Body of pancreas (tissue), 4 donors: ENCODE measurements around the gene NR6A1. TPM values are rescaled to one million over a fixed set of nuclear protein-coding genes. Genes with fewer than 3 reads are reported as not detected.

Source experiments
- ATAC-seq: fragments of 150-250 bp; one replicate; pipeline ENCODE4 v1.9.1; 2016
- DNase-seq, 4 donors: peaks; one replicate each; pipeline ENCODE4 v3.0.0-alpha.2; 2019
- H3K27ac ChIP-seq, 4 donors: fragments of 200-600 bp; sonication (generic); 1 replicate in 3 of 4; 2 replicates in 1 of 4; pipeline versions ENCODE4 v1.5.1 to v1.6.1; 2016 to 2019; ENCODE audit warnings: mild to moderate bottlenecking in 1 of 4, mixed read lengths in 1 of 4, moderate library complexity in 1 of 4
- H3K27me3 ChIP-seq, 2 donors: fragments of 200-600 bp; sonication (generic); one replicate each; pipeline ENCODE4 v1.6.0; 2016; ENCODE audit warnings: mild to moderate bottlenecking in 1 of 2
- H3K36me3 ChIP-seq, 2 donors: fragments of 200-600 bp; sonication (generic); replicated peaks in 1 of 2; 2 replicates each; pipeline ENCODE4 v1.5.1; 2016; ENCODE audit warnings: low read depth in 2 of 2; ENCODE audit not compliant: insufficient read depth in 1 of 2
- H3K4me1 ChIP-seq: fragments of 200-600 bp; sonication (generic); one replicate; pipeline ENCODE4 v1.6.0; 2016
- H3K4me3 ChIP-seq, 2 donors: fragments of 200-600 bp; sonication (generic); 1 replicate in 1 of 2; 2 replicates in 1 of 2; pipeline ENCODE4 v1.5.1; 2016 to 2019
- H3K9me3 ChIP-seq, 3 donors: fragments of 200-600 bp; sonication (generic); 1 replicate in 2 of 3; 2 replicates in 1 of 3; pipeline ENCODE4 v1.5.1; 2016
- POLR2A ChIP-seq, 3 donors: fragments of 450-650 bp; IDR thresholded peaks; one replicate each; pipeline ENCODE4 v1.6.1; 2016; ENCODE audit warnings: antibody characterized with exemption in 3 of 3, mild to moderate bottlenecking in 2 of 3
- whole genome bisulfite sequencing, 2 donors: methylation state at CpG; one replicate each; pipeline ENCODE4 v1.1.5; 2017; 5-methylcytosine and 5-hydroxymethylcytosine counted together
- intact Hi-C: fragments of 100-400 bp; cut with DNase I; formaldehyde crosslinking; loops from one replicate; pipeline ENCODE4 v1.15.1; 2023
- total RNA-seq, 2 donors: library from RNA; depleted of rRNA; stranded (reverse); fragments of >200 nt; gene quantifications; one replicate each; pipeline ENCODE4 v1.1.0, GENCODE V29; 2016
- TF ChIP-seq, protein P1 (sequence below), 7 experiments: fragments of 450-650 bp in 4 of 7; fragments of 200-600 bp in 3 of 7; sonication (generic) in 3 of 7; IDR thresholded peaks; one replicate each; pipeline ENCODE4 v1.5.1; 2016 to 2019; ENCODE audit warnings: antibody characterized with exemption in 7 of 7

Gene NR6A1
- total RNA-seq, 2 donors from 2014 or later: 3.3 to 3.9 TPM

DNA sequence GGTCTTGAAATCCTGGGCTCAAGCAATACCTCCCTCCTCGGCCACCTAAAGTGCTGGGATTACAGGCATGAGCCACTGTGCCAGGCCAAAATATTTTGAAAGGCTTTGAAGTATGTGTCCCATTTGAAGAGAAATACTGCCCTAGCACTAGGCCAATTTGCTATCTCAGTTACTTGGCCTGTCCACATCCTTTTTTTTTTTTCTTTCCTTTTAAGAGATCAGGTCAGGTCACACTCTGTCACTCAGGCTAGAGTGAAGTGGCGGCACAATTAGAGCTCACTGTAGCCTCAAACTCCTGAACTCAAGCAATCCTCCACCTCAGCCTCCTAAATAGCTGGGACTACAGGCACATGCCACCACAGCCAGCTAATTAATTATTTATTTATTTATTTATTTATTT, 84.2 kb downstream of the NR6A1 start:
- H3K9me3 ChIP-seq: no peaks in the 10 kb centered on the region
- WGBS, 2 donors: 94 to 98% methylated on average over 2 of the region's 2 CpGs
- H3K4me3 ChIP-seq: no peak overlapping the region
- H3K4me1 ChIP-seq: no peaks in the 10 kb centered on the region
- H3K27me3 ChIP-seq: no peaks in the 10 kb centered on the region
- TF ChIP-seq, protein P1, sequence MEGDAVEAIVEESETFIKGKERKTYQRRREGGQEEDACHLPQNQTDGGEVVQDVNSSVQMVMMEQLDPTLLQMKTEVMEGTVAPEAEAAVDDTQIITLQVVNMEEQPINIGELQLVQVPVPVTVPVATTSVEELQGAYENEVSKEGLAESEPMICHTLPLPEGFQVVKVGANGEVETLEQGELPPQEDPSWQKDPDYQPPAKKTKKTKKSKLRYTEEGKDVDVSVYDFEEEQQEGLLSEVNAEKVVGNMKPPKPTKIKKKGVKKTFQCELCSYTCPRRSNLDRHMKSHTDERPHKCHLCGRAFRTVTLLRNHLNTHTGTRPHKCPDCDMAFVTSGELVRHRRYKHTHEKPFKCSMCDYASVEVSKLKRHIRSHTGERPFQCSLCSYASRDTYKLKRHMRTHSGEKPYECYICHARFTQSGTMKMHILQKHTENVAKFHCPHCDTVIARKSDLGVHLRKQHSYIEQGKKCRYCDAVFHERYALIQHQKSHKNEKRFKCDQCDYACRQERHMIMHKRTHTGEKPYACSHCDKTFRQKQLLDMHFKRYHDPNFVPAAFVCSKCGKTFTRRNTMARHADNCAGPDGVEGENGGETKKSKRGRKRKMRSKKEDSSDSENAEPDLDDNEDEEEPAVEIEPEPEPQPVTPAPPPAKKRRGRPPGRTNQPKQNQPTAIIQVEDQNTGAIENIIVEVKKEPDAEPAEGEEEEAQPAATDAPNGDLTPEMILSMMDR (IDR thresholded peaks at IDR 0.05): no peak
- no peak overlapping the region for H3K27ac ChIP-seq
- ATAC-seq: no peak
- intact Hi-C loops: no loop called here
- no peak for DNase-seq
- no peaks in the 10 kb centered on the region for H3K36me3 ChIP-seq

DNA sequence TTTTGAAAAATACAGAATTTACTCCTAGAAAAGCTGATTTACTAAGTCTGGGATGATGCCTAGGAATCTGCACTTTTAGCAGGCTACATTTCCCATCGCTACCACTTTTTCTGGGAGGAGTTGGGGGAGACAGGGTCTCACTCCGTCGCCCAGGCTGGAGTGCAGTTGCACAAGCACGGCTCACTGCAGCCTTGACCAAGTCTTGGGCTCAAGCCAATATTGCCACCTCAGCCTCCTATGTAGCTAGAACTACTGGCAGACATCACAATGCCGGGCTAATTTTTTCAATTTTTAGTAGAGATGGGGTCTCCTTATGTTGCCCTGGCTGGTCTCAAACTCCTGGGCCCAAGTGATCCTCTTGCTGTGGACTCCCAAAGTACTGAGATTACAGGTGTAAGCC, 85.9 kb downstream of the NR6A1 start:
- TF ChIP-seq, protein P1 (IDR thresholded peaks at IDR 0.05): no peak
- TF ChIP-seq POLR2A (IDR thresholded peaks at IDR 0.05): no peak
- ATAC-seq: no peak
- H3K27me3 ChIP-seq: no peaks in the 10 kb centered on the region
- WGBS, 2 donors: 54 to 61% methylated on average over 5 of the region's 5 CpGs
- no peaks in the 10 kb centered on the region for H3K36me3 ChIP-seq
- no peak overlapping the region for H3K4me3 ChIP-seq
- DNase-seq: peak; percentile 18 to 59 (median 37)
- no peaks in the 10 kb centered on the region for H3K9me3 ChIP-seq
- no peaks in the 10 kb centered on the region for H3K4me1 ChIP-seq
- intact Hi-C loops: no loop called here
- H3K27ac ChIP-seq: no peak overlapping the region

DNA sequence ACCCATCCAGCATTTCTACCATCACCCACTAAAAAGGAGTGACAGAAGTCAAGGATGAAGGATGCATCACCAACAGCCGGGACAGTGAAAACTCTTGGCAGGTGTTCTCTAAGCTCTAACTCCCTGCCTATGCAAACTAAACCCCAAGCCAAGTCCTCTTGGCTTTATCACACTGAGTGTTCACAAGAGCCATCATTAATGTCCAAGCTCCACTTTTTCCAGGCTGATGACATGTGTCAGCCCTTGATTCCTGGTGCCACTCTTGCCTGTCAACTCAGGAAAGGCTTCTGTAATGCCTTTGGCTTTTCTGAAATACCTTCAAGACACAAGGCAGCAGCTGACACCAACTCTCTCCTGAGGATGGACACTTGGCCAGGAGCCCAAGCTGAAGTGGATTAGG, 86.9 kb downstream of the NR6A1 start:
- Histone ChIP-seq H3K4me3 (no peak overlapping the region), H3K4me1 (no peaks in the 10 kb centered on the region), H3K27me3 (no peaks in the 10 kb centered on the region), H3K36me3 (no peaks in the 10 kb centered on the region), H3K27ac (no peak overlapping the region), H3K9me3 (no peaks in the 10 kb centered on the region)
- ATAC-seq (no peak), DNase-seq (no peak)
- 43 to 56% methylated on average over 1 of the region's 1 CpG for WGBS, 2 donors
- intact Hi-C loops: no loop called here
- TF ChIP-seq, protein P1 (IDR thresholded peaks at IDR 0.05): no peak
- TF ChIP-seq POLR2A (IDR thresholded peaks at IDR 0.05): no peak

DNA sequence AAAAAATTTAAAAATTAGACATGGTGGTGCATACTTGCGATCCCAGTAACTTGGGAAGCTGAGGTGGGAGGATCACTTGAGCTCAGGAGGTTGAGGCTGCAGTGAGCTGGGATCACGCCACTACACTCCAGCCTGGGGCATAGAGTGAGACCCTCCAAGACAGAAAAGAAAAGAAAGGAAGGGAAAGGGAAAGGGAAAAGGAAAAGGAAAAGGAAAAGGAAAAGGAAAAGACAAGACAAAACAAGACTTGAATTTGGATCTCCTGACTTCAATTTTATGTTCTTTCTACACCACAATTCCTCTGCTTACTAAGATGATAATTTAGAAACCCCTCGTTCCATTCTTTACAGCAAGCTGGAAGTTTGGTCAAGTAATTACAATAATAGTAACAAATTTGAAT, 88.1 kb downstream of the NR6A1 start:
- TF ChIP-seq POLR2A (IDR thresholded peaks at IDR 0.05): no peak
- TF ChIP-seq, protein P1 (IDR thresholded peaks at IDR 0.05): no peak
- H3K27ac ChIP-seq: no peak overlapping the region
- H3K27me3 ChIP-seq: no peaks in the 10 kb centered on the region
- no peak overlapping the region for H3K4me3 ChIP-seq
- 95 to 96% methylated on average over 3 of the region's 3 CpGs for WGBS, 2 donors
- no peak for DNase-seq
- H3K36me3 ChIP-seq: no peaks in the 10 kb centered on the region
- H3K4me1 ChIP-seq: no peaks in the 10 kb centered on the region
- no peak for ATAC-seq
- intact Hi-C loops: no loop called here
- H3K9me3 ChIP-seq: no peaks in the 10 kb centered on the region

DNA sequence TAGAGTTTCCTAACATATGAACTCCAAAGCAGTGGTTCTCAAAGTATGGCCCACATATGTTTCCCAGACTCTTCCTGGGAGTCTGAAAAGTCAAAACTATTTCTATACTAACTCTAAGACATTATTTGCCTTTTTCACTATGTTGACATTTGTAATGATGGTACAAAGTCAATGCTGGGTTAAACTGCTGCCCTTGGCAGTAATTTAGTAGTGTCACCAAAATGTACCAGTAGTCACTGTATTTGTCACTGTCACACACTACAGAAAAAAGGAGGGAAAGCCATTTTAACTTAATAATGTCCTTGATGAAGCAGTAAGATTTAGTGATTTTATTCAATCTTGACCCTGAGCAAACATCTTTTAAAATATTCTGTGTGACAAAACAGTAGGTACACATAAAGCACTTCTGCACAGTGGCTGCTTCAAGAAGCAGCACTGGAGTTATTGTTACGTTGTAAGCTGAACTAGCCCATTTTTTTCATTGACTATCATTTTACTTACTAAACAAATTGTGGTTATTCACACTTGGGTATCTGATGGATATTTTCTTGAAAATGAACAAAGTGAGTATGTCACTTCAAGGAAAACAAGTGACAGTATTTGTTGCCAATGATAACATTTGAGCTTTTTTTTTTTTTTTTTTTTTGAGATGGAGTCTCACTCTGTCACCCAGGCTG, 90.3 kb downstream of the NR6A1 start:
- TF ChIP-seq, protein P1 (IDR thresholded peaks at IDR 0.05): no peak
- TF ChIP-seq POLR2A (IDR thresholded peaks at IDR 0.05): no peak
- H3K36me3 ChIP-seq: no peaks in the 10 kb centered on the region
- ATAC-seq (no peak), DNase-seq (no peak)
- H3K9me3 ChIP-seq: no peaks in the 10 kb centered on the region
- H3K4me1 ChIP-seq: peaks cover 11% of the 10 kb centered on the region
- WGBS, 2 donors: 84 to 91% methylated on average over 1 of the region's 1 CpG
- no peak overlapping the region for H3K4me3 ChIP-seq
- H3K27ac ChIP-seq: no peak overlapping the region
- no peaks in the 10 kb centered on the region for H3K27me3 ChIP-seq
- intact Hi-C loops: no loop called here
